Duodenal mucosa (tissue), 2 donors: ENCODE measurements around the gene UNC80.

Experiments used
- H3K27ac ChIP-seq: one replicate; pipeline ENCODE4 v1.7.0; 2013; ENCODE audit warnings: low read depth, low read length
- H3K27me3 ChIP-seq, 2 donors: one replicate each; pipeline ENCODE4 v1.7.0; 2013; ENCODE audit warnings: low read length in 2 of 2, control low read depth in 1 of 2; ENCODE audit not compliant: insufficient read depth in 2 of 2, control insufficient read depth in 1 of 2
- H3K36me3 ChIP-seq, 2 donors: one replicate each; pipeline ENCODE4 v1.7.0; 2013; ENCODE audit warnings: low read length in 2 of 2, control low read depth in 1 of 2; ENCODE audit not compliant: insufficient read depth in 2 of 2, control insufficient read depth in 1 of 2
- H3K4me1 ChIP-seq, 2 donors: one replicate each; pipeline ENCODE4 v1.7.0; 2013; ENCODE audit warnings: low read length in 2 of 2, control low read depth in 1 of 2; ENCODE audit not compliant: insufficient read depth in 2 of 2, control insufficient read depth in 1 of 2
- H3K4me3 ChIP-seq, 2 donors: one replicate each; pipeline ENCODE4 v1.7.0; 2013; ENCODE audit warnings: low read length in 2 of 2, low read depth in 1 of 2
- H3K9ac ChIP-seq, 2 donors: one replicate each; pipeline ENCODE4 v1.7.0; 2013; ENCODE audit warnings: low read length in 2 of 2, low read depth in 1 of 2
- H3K9me3 ChIP-seq, 2 donors: one replicate each; pipeline ENCODE4 v1.7.0; 2013; ENCODE audit warnings: low read length in 2 of 2, control low read depth in 1 of 2; ENCODE audit not compliant: control insufficient read depth in 1 of 2

The UNC80 gene

GRCh38 chr2:209771474-209772289, at the start of gene UNC80:
Gene UNC80, plus strand, starts transcription at chr2:209771832. Its CDS starts 241 bp downstream, at chr2:209772073.
- Histone ChIP-seq H3K4me3 (no peak within 1 kb of the TSS), H3K36me3 (no peaks in the 10 kb centered on the region), H3K27me3 (peaks cover 0 to 5% of the 10 kb centered on the region in 2 donors), H3K27ac (no peak within 1 kb of the TSS), H3K4me1 (peaks cover 0 to 3% of the 10 kb centered on the region in 2 donors), H3K9ac (no peak within 1 kb of the TSS), H3K9me3 (no peaks in the 10 kb centered on the region)

DNA sequence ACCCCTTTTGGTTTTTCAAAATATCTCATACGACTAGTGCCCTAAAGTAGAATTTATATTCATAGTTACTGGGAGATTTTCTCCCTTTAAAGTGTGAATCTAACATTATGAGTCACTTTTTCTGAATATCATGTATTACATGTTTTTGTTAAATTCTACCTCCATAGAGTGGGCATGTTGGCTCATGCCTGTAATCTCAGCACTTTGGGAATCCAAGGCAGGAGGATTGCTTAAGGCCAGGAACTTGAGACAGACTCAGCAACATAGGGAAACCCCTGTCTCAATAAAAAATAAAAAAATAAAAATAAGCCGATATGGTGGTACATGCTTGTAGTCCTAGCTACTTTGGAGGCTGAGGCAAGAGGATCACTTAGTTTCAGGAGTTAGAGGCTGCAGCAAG, 45.3 kb upstream of the UNC80 start:
- H3K27me3 ChIP-seq: no peaks in the 10 kb centered on the region
- no peak overlapping the region for H3K9ac ChIP-seq
- H3K27ac ChIP-seq: no peak overlapping the region
- H3K4me1 ChIP-seq: no peaks in the 10 kb centered on the region
- no peak overlapping the region for H3K4me3 ChIP-seq
- H3K9me3 ChIP-seq: no peaks in the 10 kb centered on the region
- H3K36me3 ChIP-seq: no peaks in the 10 kb centered on the region

GRCh38 chr2:209727077-209727476, 44.6 kb upstream of the UNC80 start:
- Histone ChIP-seq H3K27me3 (no peaks in the 10 kb centered on the region), H3K4me1 (no peaks in the 10 kb centered on the region), H3K36me3 (no peaks in the 10 kb centered on the region), H3K9ac (no peak overlapping the region), H3K4me3 (no peak overlapping the region), H3K27ac (no peak overlapping the region), H3K9me3 (no peaks in the 10 kb centered on the region)

DNA sequence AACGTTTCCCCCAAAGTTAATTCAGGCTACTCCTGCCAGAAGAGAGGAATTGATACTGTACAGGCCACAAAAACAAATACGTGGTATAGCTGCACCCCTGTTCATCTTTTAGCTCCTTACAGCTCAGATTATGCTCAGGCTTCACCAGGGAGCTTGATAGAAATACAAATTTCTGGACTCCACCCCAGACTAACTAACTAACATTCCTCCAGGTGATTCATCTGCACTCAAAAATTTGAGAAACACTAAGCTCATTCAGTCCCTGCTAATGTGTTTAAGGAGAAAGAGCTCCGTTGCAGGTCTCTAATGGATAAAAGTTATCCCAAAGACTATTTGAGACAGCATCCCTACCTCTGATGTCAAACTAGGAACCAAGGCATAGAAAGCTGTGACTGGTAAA, 36.8 kb upstream of the UNC80 start:
- Histone ChIP-seq H3K4me1 (no peaks in the 10 kb centered on the region), H3K27me3 (no peaks in the 10 kb centered on the region), H3K9ac (no peak overlapping the region), H3K27ac (no peak overlapping the region), H3K9me3 (no peaks in the 10 kb centered on the region), H3K4me3 (no peak overlapping the region), H3K36me3 (no peaks in the 10 kb centered on the region)

GRCh38 chr2:209741953-209742352, 29.7 kb upstream of the UNC80 start:
- H3K4me1 ChIP-seq: no peaks in the 10 kb centered on the region
- no peak overlapping the region for H3K27ac ChIP-seq
- no peaks in the 10 kb centered on the region for H3K27me3 ChIP-seq
- no peaks in the 10 kb centered on the region for H3K36me3 ChIP-seq
- H3K4me3 ChIP-seq: no peak overlapping the region
- H3K9ac ChIP-seq: no peak overlapping the region
- H3K9me3 ChIP-seq: no peaks in the 10 kb centered on the region

DNA sequence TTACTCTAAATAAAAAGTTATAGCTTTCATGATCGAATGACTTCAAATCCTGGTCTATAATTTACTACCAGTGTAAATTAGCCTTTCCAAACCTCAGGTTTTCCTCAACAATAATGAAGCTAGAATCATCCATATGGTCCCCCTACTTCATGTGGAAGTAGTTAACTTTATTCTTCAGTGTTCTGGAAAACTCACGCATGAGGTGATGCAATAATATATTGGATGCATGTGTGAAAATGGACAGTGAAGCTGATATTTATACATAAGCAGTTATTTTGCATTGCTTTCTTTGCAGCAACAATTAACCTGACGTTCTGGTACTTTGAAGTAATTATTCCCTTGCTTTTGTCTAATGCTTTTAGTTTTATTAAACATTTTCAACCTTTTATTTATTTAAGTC, 18.6 kb upstream of the UNC80 start:
- Histone ChIP-seq H3K27ac (no peak overlapping the region), H3K4me1 (no peaks in the 10 kb centered on the region), H3K9me3 (no peaks in the 10 kb centered on the region), H3K9ac (no peak overlapping the region), H3K36me3 (no peaks in the 10 kb centered on the region), H3K4me3 (no peak overlapping the region), H3K27me3 (no peaks in the 10 kb centered on the region)

GRCh38 chr2:209757163-209757562, 14.5 kb upstream of the UNC80 start:
- Histone ChIP-seq H3K36me3 (no peaks in the 10 kb centered on the region), H3K27me3 (no peaks in the 10 kb centered on the region), H3K27ac (no peak overlapping the region), H3K4me1 (no peaks in the 10 kb centered on the region), H3K9me3 (no peaks in the 10 kb centered on the region), H3K4me3 (no peak overlapping the region), H3K9ac (no peak overlapping the region)

DNA sequence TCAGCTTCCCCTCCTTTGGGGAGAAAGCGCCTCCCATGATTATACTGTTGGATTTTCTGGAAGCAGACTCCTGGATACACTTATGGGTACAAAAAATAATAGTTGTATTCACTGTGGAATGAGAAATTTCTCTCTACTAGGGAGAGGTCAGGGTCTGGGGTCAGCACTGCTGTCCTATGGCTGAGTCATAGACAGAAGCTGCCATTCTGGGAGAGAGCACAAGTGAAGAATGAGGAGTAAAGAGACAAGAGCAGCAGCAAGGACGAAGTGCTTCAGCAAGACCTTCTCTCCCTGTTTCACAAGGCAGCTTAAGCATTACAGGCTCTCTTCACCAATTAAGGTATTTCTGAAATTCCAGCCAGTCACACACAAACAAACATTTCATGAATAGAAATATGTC, 10.1 kb upstream of the UNC80 start:
- Histone ChIP-seq H3K36me3 (no peaks in the 10 kb centered on the region), H3K27me3 (no peaks in the 10 kb centered on the region), H3K9me3 (no peaks in the 10 kb centered on the region), H3K27ac (no peak overlapping the region), H3K4me3 (no peak overlapping the region), H3K4me1 (no peaks in the 10 kb centered on the region), H3K9ac (no peak overlapping the region)

- Histone ChIP-seq H3K4me1 (no peaks in the 10 kb centered on the region), H3K27ac (no peak overlapping the region), H3K9ac (no peak overlapping the region), H3K36me3 (no peaks in the 10 kb centered on the region), H3K9me3 (no peaks in the 10 kb centered on the region), H3K4me3 (no peak overlapping the region), H3K27me3 (no peaks in the 10 kb centered on the region)
These were observed 9.1 kb upstream of the UNC80 start for GRCh38 chr2:209762563-209762962.

DNA sequence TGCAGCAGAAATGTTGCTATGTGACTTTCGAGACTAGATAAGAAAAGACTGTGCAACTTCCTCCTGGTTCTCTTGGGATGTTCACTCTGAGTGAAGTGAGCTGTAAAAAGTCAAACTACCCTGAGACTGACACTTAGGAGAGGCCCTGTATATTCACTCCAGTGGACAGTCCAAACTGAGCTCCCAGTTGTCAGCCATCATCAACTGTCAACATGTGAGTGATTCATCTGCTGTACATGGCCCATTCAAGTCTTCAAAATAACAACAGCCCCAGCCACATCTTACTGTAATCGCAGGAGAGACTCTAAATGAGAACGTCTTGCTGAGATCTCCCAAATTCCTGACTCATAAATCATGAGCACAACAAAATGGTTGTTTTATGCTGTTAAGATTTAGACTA, 8.5 kb upstream of the UNC80 start:
- Histone ChIP-seq H3K4me3 (no peak overlapping the region), H3K27ac (no peak overlapping the region), H3K9ac (no peak overlapping the region), H3K9me3 (no peaks in the 10 kb centered on the region), H3K36me3 (no peaks in the 10 kb centered on the region), H3K27me3 (no peaks in the 10 kb centered on the region), H3K4me1 (no peaks in the 10 kb centered on the region)
